GM12878 (cell line): ENCODE measurements around the gene FOXL1. TPM values are rescaled to one million over a fixed set of nuclear protein-coding genes. Genes with fewer than 3 reads are reported as not detected.

Source experiments
- ATAC-seq: fragments of 200-7000 bp; cut with Tn5 transposase; 3 replicates; pipeline ENCODE4 v1.9.1; 2020; ENCODE audit warnings: mild to moderate bottlenecking, moderate library complexity
- BruUV-seq: library from RNA; stranded (reverse); fragments of 400-500 nt; replicated peaks from 2 replicates; lab custom pipeline; 2021; lab: Mats Ljungman, UMichigan
- CTCF ChIA-PET: fragments of 300-600 bp; sonication (Branson Sonifier 250); formaldehyde crosslinking; extraction: SDS; loops from one replicate; lab custom pipeline; 2021; ENCODE audit warnings: inconsistent platforms; lab: Yijun Ruan, JAX
- POLR2A ChIA-PET: fragments of 350-600 bp; formaldehyde crosslinking; extraction: SDS; loops from one replicate; lab custom pipeline; 2021; ENCODE audit warnings: inconsistent platforms; lab: Charles Lee
- RAD21 ChIA-PET: fragments of 300-600 bp; sonication (Branson Sonifier 250); formaldehyde crosslinking; loops from one replicate; lab custom pipeline; 2023; ENCODE audit warnings: antibody characterized with exemption; ENCODE audit not compliant: unreplicated experiment; lab: Charles Lee
- SMC1A ChIA-PET: fragments of 300-600 bp; sonication (Branson Sonifier 250); formaldehyde crosslinking; loops from one replicate; lab custom pipeline; 2023; ENCODE audit not compliant: unreplicated experiment, uncharacterized antibody; lab: Charles Lee
- DNase-seq: peaks from one replicate; pipeline ENCODE4 v3.0.0-alpha.2; 2011; ENCODE audit warnings: low read depth, low spot score
- FAIRE-seq: peaks from 3 replicates; lab custom pipeline; 2011; peaks lifted over from hg19 to GRCh38; lab: Jason Lieb, UNC
- H2AFZ ChIP-seq: 2 replicates; pipeline ENCODE4 v1.6.0; 2011; ENCODE audit warnings: low read depth, low read length, control low read depth; ENCODE audit not compliant: control insufficient read depth
- H3K27ac ChIP-seq: 2 replicates; pipeline ENCODE4 v1.5.1; 2011; ENCODE audit warnings: control low read depth; ENCODE audit not compliant: control insufficient read depth, insufficient read depth
- H3K27me3 ChIP-seq, 2 experiments: replicated peaks in 1 of 2; 2 replicates each; pipeline versions ENCODE4 v1.6.0 to v1.6.1; 2011; ENCODE audit warnings: low read length in 1 of 2; ENCODE audit not compliant: control insufficient read depth in 2 of 2, insufficient read depth in 2 of 2
- H3K36me3 ChIP-seq, 2 experiments: 2 replicates each; pipeline ENCODE4 v1.5.1; 2011; ENCODE audit warnings: low read length in 1 of 2; ENCODE audit not compliant: control insufficient read depth in 2 of 2, insufficient read depth in 2 of 2
- H3K4me1 ChIP-seq: 2 replicates; pipeline ENCODE4 v1.6.1; 2011; ENCODE audit warnings: mild to moderate bottlenecking, low read length, moderate library complexity, mixed read lengths; ENCODE audit not compliant: control insufficient read depth, insufficient read depth
- H3K4me2 ChIP-seq: 2 replicates; pipeline ENCODE4 v1.6.0; 2011; ENCODE audit warnings: control low read depth; ENCODE audit not compliant: control insufficient read depth, insufficient read depth
- H3K4me3 ChIP-seq: fragments of 200-600 bp; sonication (generic); 2 replicates; pipeline ENCODE4 v1.5.1; 2016
- H3K79me2 ChIP-seq: 2 replicates; pipeline ENCODE4 v1.6.0; 2011; ENCODE audit warnings: low read length; ENCODE audit not compliant: control insufficient read depth, insufficient read depth
- H3K9ac ChIP-seq: 2 replicates; pipeline ENCODE4 v1.8.0; 2011; ENCODE audit warnings: low read length, control low read depth, mixed read lengths; ENCODE audit not compliant: control insufficient read depth, insufficient read depth
- H3K9me3 ChIP-seq: replicated peaks from 3 replicates; pipeline ENCODE4 v1.5.1; 2011; ENCODE audit warnings: mild to moderate bottlenecking, low read length; ENCODE audit not compliant: control insufficient read depth, insufficient read depth
- H4K20me1 ChIP-seq: 2 replicates; pipeline ENCODE4 v1.6.0; 2011; ENCODE audit not compliant: control insufficient read depth, insufficient read depth
- ATF2 ChIP-seq: IDR thresholded peaks from 2 replicates; pipeline ENCODE4 v1.6.1; 2012; ENCODE audit warnings: low read length, inconsistent platforms
- MLLT1 ChIP-seq: fragments of 450-650 bp; IDR thresholded peaks from 2 replicates; pipeline ENCODE4 v1.6.1; 2016; ENCODE audit warnings: mild to moderate bottlenecking
- SMARCA5 ChIP-seq: fragments of 450-650 bp; IDR thresholded peaks from 2 replicates; pipeline ENCODE4 v1.6.1; 2017; ENCODE audit warnings: mild to moderate bottlenecking
- WGBS: methylation state at CpG from one replicate; pipeline ENCODE4 v1.1.6; 2016; ENCODE audit warnings: low lambda C conversion rate; ENCODE audit not compliant: insufficient replicate concordance, insufficient coverage; ENCODE audit errors: missing lambda C conversion rate; 5-methylcytosine and 5-hydroxymethylcytosine counted together
- in situ Hi-C: fragments of 300-500 bp; cut with MboI; formaldehyde crosslinking; loops from 9 replicates; pipeline ENCODE4 v1.14.3; 2018; ENCODE audit warnings: mixed read lengths
- intact Hi-C: fragments of 100-400 bp; cut with micrococcal nuclease; formaldehyde crosslinking; loops from one replicate; pipeline ENCODE4 v1.14.2; 2022; ENCODE audit not compliant: unreplicated experiment
- polyA plus RNA-seq, 11 experiments: library from polyadenylated mRNA; depleted of rRNA in 4 of 11; unstranded in 6 of 11; stranded (reverse) in 5 of 11; fragments of >200 nt; fragmentation: Nextera tagmentation in 4 of 11; fragmentation: Illumina TruSeq in 1 of 11; extraction: Ambion mirVana in 4 of 11; extraction: Trizol in 1 of 11; gene quantifications; 1 replicate in 1 of 11; 2 replicates in 10 of 11; pipeline versions ENCODE4 v1.2.1 to v1.2.3, GENCODE V29; 2011 to 2016; ENCODE audit warnings: inconsistent platforms in 2 of 11, missing spikeins in 2 of 11, low read depth in 1 of 11
- total RNA-seq, 4 experiments: library from RNA; depleted of rRNA in 3 of 4; stranded (reverse); fragments of >200 nt in 3 of 4; fragmentation: Illumina TruSeq in 1 of 4; extraction: Trizol in 1 of 4; gene quantifications; 2 replicates each; pipeline versions ENCODE4 v1.2.1 to v1.2.3, GENCODE V29; 2013 to 2021

Gene FOXL1
- total and polyA plus RNA-seq, 10 of the 15 experiments (the other 5 are each of a cell fraction or from before 2014, with no cell fraction given) = 0.05 TPM; not detected in 9

DNA sequence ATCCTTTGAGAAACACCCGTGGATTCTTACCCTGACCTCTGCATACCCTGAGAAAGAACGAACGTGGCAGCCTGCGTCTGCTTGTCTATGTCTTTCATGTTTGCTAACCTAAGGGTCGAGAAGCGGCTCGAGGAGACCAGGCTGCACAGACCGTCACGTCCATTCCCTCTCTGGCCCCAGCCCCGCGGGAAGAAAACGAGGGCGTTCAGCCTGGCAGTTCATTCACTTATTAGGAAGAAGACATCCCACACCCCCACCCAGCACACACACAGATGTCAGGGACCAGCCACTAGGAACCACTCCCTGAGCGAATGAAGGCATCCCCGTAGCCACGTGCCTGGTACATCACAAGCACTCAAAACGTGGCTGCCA is 22.7 kb upstream of the FOXL1 start:
- no peak for FAIRE-seq

More for the DNA sequence above, 22.7 kb upstream of the FOXL1 start:
- in situ Hi-C loops (loop anchor here (10.0 kb wide), 1 partner anchor 839 kb away; the partner anchor contains the start of gene MAP1LC3B), intact Hi-C loops (no loop called here)
- H2AFZ ChIP-seq = peak overlapping the region; percentile 95
- DNase-seq (no peak), ATAC-seq (no peak)
- ChIA-PET SMC1A (no interaction called here), POLR2A (interaction anchor here (0.9 kb wide), 1 partner anchor 209 kb away, joined by 3 read pairs; no protein-coding TSS in a partner anchor), CTCF (interaction anchor here (1.7 kb wide), 1 partner anchor 9 kb away, joined by 6 read pairs; no protein-coding TSS in a partner anchor), RAD21 (interaction anchor here (0.6 kb wide), 1 partner anchor 1214 kb away, joined by 4 read pairs; no protein-coding TSS in a partner anchor)
- H3K4me2 ChIP-seq = peak overlapping the region; percentile 99
- H3K9ac ChIP-seq = peak overlapping the region; percentile 93
- H3K36me3 ChIP-seq = peaks cover 0 to 6% of the 10 kb centered on the region in 2 experiments; a peak in 1 of 4 replicates
- TF ChIP-seq MLLT1 (peak; percentile 69; the same call in 1 of the 2 replicates), ATF2 (no peak), SMARCA5 (no peak)
- no peaks in the 10 kb centered on the region for H3K27me3 ChIP-seq
- 0 out of 2 replicates have a peak overlapping the region, but pooled peaks have one; percentile 34 for H3K27ac ChIP-seq
- no peaks in the 10 kb centered on the region; the same call in 2 of the 3 replicates for H3K9me3 ChIP-seq
- H3K79me2 ChIP-seq = peaks cover 10% of the 10 kb centered on the region
- peak overlapping the region; percentile 92 for H3K4me3 ChIP-seq
- 52% methylated on average over 17 of the region's 17 CpGs for WGBS
- no peaks in the 10 kb centered on the region for H4K20me1 ChIP-seq
- no TSS peak for BruUV-seq
- no peaks in the 10 kb centered on the region; the same call in 1 of the 2 replicates for H3K4me1 ChIP-seq
